WTC11 (cell line): ENCODE results near the gene AMER3. TPM values are rescaled to one million over a fixed set of nuclear protein-coding genes. Genes with fewer than 3 reads are reported as not detected.

Experiments
- ATAC-seq: fragments of 200-7000 bp; cut with Tn5 transposase; 2 replicates; pipeline ENCODE4 v1.10.0; 2021; ENCODE audit warnings: mild to moderate bottlenecking, moderate library complexity
- CTCF ChIA-PET: fragments of 300-600 bp; sonication (Branson Sonifier 250); formaldehyde crosslinking; loops from one replicate; lab custom pipeline; 2021; ENCODE audit warnings: antibody characterized with exemption; lab: Charles Lee
- POLR2A ChIA-PET: fragments of 350-600 bp; sonication (Branson Sonifier 250); formaldehyde crosslinking; loops from one replicate; lab custom pipeline; 2021; ENCODE audit warnings: antibody characterized with exemption; lab: Charles Lee
- DNase-seq: peaks from one replicate; pipeline ENCODE4 v3.0.0; 2021; ENCODE audit warnings: low spot score
- H3K27ac Mint-ChIP-seq: 2 replicates; pipeline ENCODE4 v1.8.0; 2021; ENCODE audit warnings: mixed read lengths
- H3K27me3 Mint-ChIP-seq: 2 replicates; pipeline ENCODE4 v1.8.0; 2021; ENCODE audit warnings: low read depth, mild to moderate bottlenecking, moderate library complexity, mixed read lengths
- H3K36me3 Mint-ChIP-seq: 2 replicates; pipeline ENCODE4 v1.8.0; 2021; ENCODE audit warnings: mixed read lengths
- H3K4me1 Mint-ChIP-seq: 2 replicates; pipeline ENCODE4 v1.8.0; 2022; ENCODE audit warnings: mixed read lengths
- H3K4me3 Mint-ChIP-seq: 2 replicates; pipeline ENCODE4 v1.8.0; 2021; ENCODE audit warnings: mild to moderate bottlenecking, moderate library complexity, mixed read lengths
- H3K9me3 Mint-ChIP-seq: 2 replicates; pipeline ENCODE4 v1.8.0; 2021; ENCODE audit warnings: mixed read lengths
- ATF6 ChIP-seq: sonication (generic); formaldehyde crosslinking; IDR thresholded peaks from 2 replicates; pipeline ENCODE4 v1.8.1; 2023; ENCODE audit warnings: mild to moderate bottlenecking, missing genetic modification reagents
- CREB1 ChIP-seq: sonication (generic); formaldehyde crosslinking; IDR thresholded peaks from 2 replicates; pipeline ENCODE4 v1.8.0; 2023; ENCODE audit warnings: mild to moderate bottlenecking, missing genetic modification reagents
- IRF1 ChIP-seq: sonication (generic); formaldehyde crosslinking; IDR thresholded peaks from 2 replicates; pipeline ENCODE4 v1.8.0; 2023; ENCODE audit warnings: missing genetic modification reagents
- NFATC4 ChIP-seq: fragments of 250-450 bp; sonication (Bioruptor Pico); IDR thresholded peaks from 2 replicates; pipeline ENCODE4 v1.9.0; 2021; ENCODE audit warnings: mild to moderate bottlenecking
- PREB ChIP-seq: sonication (generic); formaldehyde crosslinking; IDR thresholded peaks from 2 replicates; pipeline ENCODE4 v1.8.1; 2022; ENCODE audit warnings: mild to moderate bottlenecking, missing genetic modification reagents, moderate library complexity, borderline replicate concordance
- RORB ChIP-seq: fragments of 250-450 bp; sonication (Bioruptor Pico); IDR thresholded peaks from 2 replicates; pipeline ENCODE4 v1.9.0; 2021; ENCODE audit warnings: mild to moderate bottlenecking
- TEAD1 ChIP-seq: sonication (generic); formaldehyde crosslinking; IDR thresholded peaks from 2 replicates; pipeline ENCODE4 v1.8.0; 2022; ENCODE audit warnings: mild to moderate bottlenecking, missing genetic modification reagents
- ZNF263 ChIP-seq: sonication (generic); formaldehyde crosslinking; IDR thresholded peaks from 2 replicates; pipeline ENCODE4 v1.8.1; 2022; ENCODE audit warnings: low read depth, mild to moderate bottlenecking, moderate library complexity, missing genetic modification reagents
- ZNF425 ChIP-seq: fragments of 250-450 bp; sonication (Bioruptor Pico); conservative IDR thresholded peaks from 2 replicates; pipeline ENCODE4 v1.9.0; 2021; ENCODE audit warnings: mild to moderate bottlenecking
- total RNA-seq: library from RNA; stranded (reverse); gene quantifications from 3 replicates; pipeline ENCODE4 v1.2.3, GENCODE V29; 2021
- TF ChIP-seq, protein P1 (sequence below): sonication (generic); formaldehyde crosslinking; IDR thresholded peaks from 2 replicates; pipeline ENCODE4 v1.8.0; 2022; ENCODE audit warnings: mild to moderate bottlenecking, missing genetic modification reagents

AMER3 gene
- total RNA-seq, 1 experiment from 2014 or later, result 0.13 TPM

- TF ChIP-seq, protein P1, sequence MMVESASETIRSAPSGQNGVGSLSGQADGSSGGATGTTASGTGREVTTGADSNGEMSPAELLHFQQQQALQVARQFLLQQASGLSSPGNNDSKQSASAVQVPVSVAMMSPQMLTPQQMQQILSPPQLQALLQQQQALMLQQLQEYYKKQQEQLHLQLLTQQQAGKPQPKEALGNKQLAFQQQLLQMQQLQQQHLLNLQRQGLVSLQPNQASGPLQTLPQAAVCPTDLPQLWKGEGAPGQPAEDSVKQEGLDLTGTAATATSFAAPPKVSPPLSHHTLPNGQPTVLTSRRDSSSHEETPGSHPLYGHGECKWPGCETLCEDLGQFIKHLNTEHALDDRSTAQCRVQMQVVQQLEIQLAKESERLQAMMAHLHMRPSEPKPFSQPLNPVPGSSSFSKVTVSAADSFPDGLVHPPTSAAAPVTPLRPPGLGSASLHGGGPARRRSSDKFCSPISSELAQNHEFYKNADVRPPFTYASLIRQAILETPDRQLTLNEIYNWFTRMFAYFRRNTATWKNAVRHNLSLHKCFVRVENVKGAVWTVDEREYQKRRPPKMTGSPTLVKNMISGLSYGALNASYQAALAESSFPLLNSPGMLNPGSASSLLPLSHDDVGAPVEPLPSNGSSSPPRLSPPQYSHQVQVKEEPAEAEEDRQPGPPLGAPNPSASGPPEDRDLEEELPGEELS (CRISPR knock-in tag), result 0 out of 2 replicates have a peak, but pooled peaks have one; percentile 61
- no peak for TF ChIP-seq NFATC4
- TF ChIP-seq PREB (CRISPR knock-in tag), result no peak
- no peak for TF ChIP-seq CREB1 (CRISPR knock-in tag)
- no peak for TF ChIP-seq ZNF425 (CRISPR knock-in tag)
Observed at GRCh38 chr2:130756053-130756873, 923 bp downstream of the AMER3 start (continued).

GRCh38 chr2:130756874-130757668 is 1.7 kb downstream of the AMER3 start:
- ATAC-seq, result peak; percentile 3; the same call in 1 of the 2 replicates
- no peak for DNase-seq
- ChIA-PET CTCF (interaction anchor here (0.9 to 1.4 kb wide), 4 partner anchors 10 to 260 kb away, joined by 3 to 5 read pairs (median 4); no protein-coding TSS in a partner anchor), POLR2A (interaction anchor here (1.2 kb wide), 1 partner anchor 29 kb away, joined by 3 read pairs; no protein-coding TSS in a partner anchor)
- Mint-ChIP-seq H3K36me3 (no peaks in the 10 kb centered on the region), H3K4me1 (peaks cover 14% of the 10 kb centered on the region), H3K27ac (no peak overlapping the region), H3K27me3 (peaks cover 44% of the 10 kb centered on the region), H3K4me3 (peak overlapping the region; percentile 68), H3K9me3 (no peaks in the 10 kb centered on the region)
- no peak for TF ChIP-seq IRF1 (CRISPR knock-in tag)
- no peak for TF ChIP-seq ATF6 (CRISPR knock-in tag)
- TF ChIP-seq TEAD1 (CRISPR knock-in tag), result no peak
- TF ChIP-seq RORB, result no peak
- TF ChIP-seq ZNF263 (CRISPR knock-in tag), result no peak
